K562 (cell line): Measurements from ENCODE around the gene PYY. TPM values are rescaled to one million over a fixed set of nuclear protein-coding genes. Genes with fewer than 3 reads are reported as not detected.

Experiments
- ATAC-seq: fragments of 200-7000 bp; cut with Tn5 transposase; 3 replicates; pipeline ENCODE4 v1.9.1; 2020; ENCODE audit warnings: moderate library complexity
- BruUV-seq: library from RNA; stranded (reverse); fragments of 400-500 nt; replicated peaks from 2 replicates; lab custom pipeline; 2021; lab: Mats Ljungman, UMichigan
- CTCF ChIA-PET: fragments of 300-600 bp; formaldehyde crosslinking; extraction: SDS; loops from one replicate; lab custom pipeline; 2021; ENCODE audit warnings: low intra/inter-chr PET ratio; lab: Yijun Ruan, JAX
- POLR2A ChIA-PET: fragments of 300-600, 350-650 bp; sonication (Branson Sonifier 250); formaldehyde crosslinking; extraction: SDS; loops from one replicate; lab custom pipeline; 2021; ENCODE audit warnings: antibody characterized with exemption, inconsistent platforms; lab: Yijun Ruan, JAX
- DNase-seq, 4 experiments: peaks; one replicate each; pipeline versions ENCODE4 v3.0.0 to v3.0.0-alpha.2; 2011 to 2018; ENCODE audit warnings: low spot score in 3 of 4, mixed read lengths in 3 of 4; ENCODE audit errors: extremely low read depth in 1 of 4
- FAIRE-seq: peaks from 2 replicates; lab custom pipeline; 2011; peaks lifted over from hg19 to GRCh38; lab: Jason Lieb, UNC
- H2AFZ ChIP-seq: 2 replicates; pipeline ENCODE4 v1.6.0; 2011; ENCODE audit warnings: low read depth, low read length, control low read depth, inconsistent platforms
- H3K27ac ChIP-seq: fragments of 200-600 bp; 3 replicates; pipeline ENCODE4 v1.8.0; 2011; ENCODE audit warnings: low read depth, mild to moderate bottlenecking, control low read depth, inconsistent platforms, low read length, moderate library complexity, mixed read lengths; ENCODE audit errors: extremely low read depth
- H3K27me3 ChIP-seq, 2 experiments: fragments of 300-600 bp in 1 of 2; 2 replicates in 1 of 2; 3 replicates in 1 of 2; pipeline versions ENCODE4 v1.6.0 to v1.8.0; 2011; ENCODE audit warnings: inconsistent platforms in 2 of 2, low read length in 2 of 2, mild to moderate bottlenecking in 1 of 2, mixed read lengths in 1 of 2, moderate library complexity in 1 of 2; ENCODE audit not compliant: control insufficient read depth in 2 of 2, insufficient read depth in 2 of 2
- H3K36me3 ChIP-seq: fragments of 300-600 bp; 3 replicates; pipeline ENCODE4 v1.8.0; 2011; ENCODE audit warnings: mild to moderate bottlenecking, low read length, inconsistent platforms; ENCODE audit not compliant: control insufficient read depth, insufficient read depth
- H3K4me1 ChIP-seq, 2 experiments: fragments of 200-600 bp in 1 of 2; replicated peaks in 1 of 2; 2 replicates in 1 of 2; 3 replicates in 1 of 2; pipeline versions ENCODE4 v1.5.1 to v1.8.0; 2011; ENCODE audit warnings: inconsistent platforms in 2 of 2, low read length in 2 of 2, mild to moderate bottlenecking in 1 of 2, mixed read lengths in 1 of 2, moderate library complexity in 1 of 2; ENCODE audit not compliant: control insufficient read depth in 2 of 2, insufficient read depth in 2 of 2
- H3K4me2 ChIP-seq: 2 replicates; pipeline ENCODE4 v1.6.1; 2011; ENCODE audit warnings: low read length, control low read depth, inconsistent platforms, mixed read lengths; ENCODE audit not compliant: insufficient read depth
- H3K4me3 ChIP-seq: fragments of 200-600 bp; sonication (generic), shearing (Covaris generic); 2 replicates; pipeline ENCODE4 v1.5.1; 2016; ENCODE audit warnings: control low read depth, inconsistent platforms
- H3K79me2 ChIP-seq: fragments of 200-600 bp; 3 replicates; pipeline ENCODE4 v1.8.0; 2011; ENCODE audit warnings: low read length, inconsistent platforms; ENCODE audit not compliant: control insufficient read depth, insufficient read depth
- H3K9ac ChIP-seq, 2 experiments: 2 replicates each; pipeline versions ENCODE4 v1.6.0 to v1.6.1; 2011; ENCODE audit warnings: low read depth in 2 of 2, low read length in 2 of 2, control low read depth in 1 of 2, inconsistent platforms in 1 of 2, mild to moderate bottlenecking in 1 of 2, mixed read lengths in 1 of 2; ENCODE audit not compliant: insufficient read depth in 1 of 2
- H3K9me1 ChIP-seq: one replicate; pipeline ENCODE4 v1.6.0; 2011; ENCODE audit warnings: inconsistent platforms, mild to moderate bottlenecking, low read length, moderate library complexity; ENCODE audit not compliant: control insufficient read depth, insufficient read depth
- H3K9me3 ChIP-seq: replicated peaks from 2 replicates; pipeline ENCODE4 v1.5.1; 2011; ENCODE audit warnings: low read depth, low read length, inconsistent platforms; ENCODE audit not compliant: control insufficient read depth, insufficient read depth
- H4K20me1 ChIP-seq: replicated peaks from 2 replicates; pipeline ENCODE4 v1.6.1; 2011; ENCODE audit warnings: low read length, inconsistent platforms, mixed read lengths; ENCODE audit not compliant: control insufficient read depth, insufficient read depth
- CTBP1 ChIP-seq: fragments of 450-650 bp; IDR thresholded peaks from 2 replicates; pipeline ENCODE4 v1.6.1; 2016; ENCODE audit warnings: borderline replicate concordance
- POLR2G ChIP-seq: fragments of 200-400 bp; formaldehyde crosslinking; IDR thresholded peaks from 2 replicates; pipeline ENCODE4 v1.6.1; 2017; ENCODE audit warnings: low read depth, mild to moderate bottlenecking, antibody characterized with exemption, low read length, moderate library complexity
- STAG1 ChIP-seq: sonication (generic); formaldehyde crosslinking; IDR thresholded peaks from 2 replicates; pipeline ENCODE4 v1.5.0; 2020; ENCODE audit warnings: missing genetic modification reagents, borderline replicate concordance
- TAF9B ChIP-seq: fragments of 450-650 bp; IDR thresholded peaks from 2 replicates; pipeline ENCODE4 v1.6.1; 2018; ENCODE audit warnings: mild to moderate bottlenecking; ENCODE audit not compliant: partially characterized antibody
- ZNF316 ChIP-seq: fragments of 450-650 bp; IDR thresholded peaks from 2 replicates; pipeline ENCODE4 v1.6.1; 2016
- WGBS: fragments of 100-300 bp; shearing (Covaris generic); methylation state at CpG from one replicate; pipeline ENCODE4 v1.1.6; 2016; ENCODE audit warnings: low coverage, mixed read lengths; ENCODE audit not compliant: insufficient coverage; ENCODE audit errors: missing lambda C conversion rate; 5-methylcytosine and 5-hydroxymethylcytosine counted together
- in situ Hi-C: fragments of 300-500 bp; cut with MboI; formaldehyde crosslinking; loops from 4 replicates; pipeline ENCODE4 v1.15.0; 2018; ENCODE audit warnings: inconsistent platforms, mixed read lengths
- intact Hi-C: fragments of 100-400 bp; cut with micrococcal nuclease; formaldehyde crosslinking; loops from 2 replicates; pipeline ENCODE4 v1.14.2; 2022
- polyA plus RNA-seq, 8 experiments: library from polyadenylated mRNA; depleted of rRNA in 4 of 8; stranded (reverse) in 5 of 8; unstranded in 3 of 8; fragments of >200 nt; fragmentation: Nextera tagmentation in 2 of 8; fragmentation: Illumina TruSeq in 1 of 8; extraction: Ambion mirVana in 2 of 8; extraction: Trizol in 1 of 8; gene quantifications; 2 replicates each; pipeline versions ENCODE4 v1.2.1 to v1.2.3, GENCODE V29; 2011 to 2014; ENCODE audit warnings: inconsistent platforms in 1 of 8, missing spikeins in 1 of 8
- total RNA-seq, 7 experiments: library from RNA; depleted of rRNA in 6 of 7; stranded (reverse); fragments of >200 nt in 6 of 7; fragmentation: Illumina TruSeq in 2 of 7; extraction: Trizol in 2 of 7; gene quantifications; 2 replicates each; pipeline versions ENCODE4 v1.2.1 to v1.2.3, GENCODE V29; 2011 to 2021; ENCODE audit warnings: low replicate concordance in 1 of 7
- TF ChIP-seq, protein P1 (sequence below), 2 experiments: IDR thresholded peaks; 2 replicates each; pipeline ENCODE4 v1.6.1; 2011; ENCODE audit warnings: borderline replicate concordance in 1 of 2, control low read depth in 1 of 2, low read depth in 1 of 2, low read length in 1 of 2, mild to moderate bottlenecking in 1 of 2, mixed read lengths in 1 of 2, moderate library complexity in 1 of 2; ENCODE audit not compliant: insufficient read depth in 1 of 2, insufficient read length in 1 of 2, poor library complexity in 1 of 2, severe bottlenecking in 1 of 2; ENCODE audit errors: extremely low read depth in 1 of 2
- TF ChIP-seq, protein P2 (sequence below): fragments of 450-650 bp; IDR thresholded peaks from 2 replicates; pipeline ENCODE4 v1.6.1; 2016
- TF ChIP-seq, protein P3 (sequence below): fragments of 450-650 bp; IDR thresholded peaks from 2 replicates; pipeline ENCODE4 v1.6.1; 2016; ENCODE audit warnings: low read depth, mild to moderate bottlenecking, moderate library complexity

The PYY gene
- total and polyA plus RNA-seq, 9 of the 15 experiments (the other 6 are each of a cell fraction or from before 2014, with no cell fraction given), result not detected

DNA sequence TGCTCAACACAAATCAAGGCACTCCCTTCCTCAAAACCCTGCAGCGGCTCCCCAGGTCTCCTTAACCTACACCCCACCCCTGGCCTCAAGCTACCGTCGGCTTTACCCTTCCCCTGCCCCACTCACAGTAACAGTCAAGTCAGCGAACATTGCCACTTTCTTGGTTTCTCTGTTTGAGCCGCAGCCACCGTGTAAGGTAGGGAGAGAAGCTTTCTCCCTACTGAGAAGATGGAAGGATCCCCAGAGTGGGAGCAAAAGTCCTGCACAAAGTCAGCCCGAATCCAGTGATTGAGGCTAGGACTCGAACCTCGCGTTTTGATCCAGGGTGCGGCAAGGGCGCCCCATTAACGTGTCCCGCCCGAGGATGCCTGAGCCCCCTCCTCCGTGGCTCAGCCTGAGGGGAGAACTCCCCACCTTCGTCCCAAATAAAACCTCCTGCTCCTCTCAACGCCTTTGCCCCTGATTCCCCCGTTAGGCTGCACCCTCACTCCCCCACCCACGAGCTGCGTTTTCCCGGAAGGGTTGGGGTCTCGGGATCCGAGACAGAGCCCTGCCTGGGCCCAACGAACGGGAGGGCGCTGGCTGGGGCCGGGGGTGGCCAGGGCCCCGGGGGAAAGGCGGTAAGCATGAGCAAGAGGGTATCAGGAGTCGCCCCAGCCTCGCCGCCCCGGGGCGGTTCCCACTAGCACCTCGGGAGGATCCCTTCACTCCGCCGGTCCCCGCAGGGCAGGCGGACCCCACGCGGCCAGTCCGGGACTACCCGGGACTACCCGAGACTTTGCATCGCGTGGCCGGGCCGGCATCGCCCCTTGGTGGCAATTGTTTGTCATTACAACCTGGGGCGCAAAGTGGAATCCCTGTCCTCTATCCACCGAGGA, 40.8 kb upstream of the PYY start (continued):
- TF ChIP-seq STAG1 (CRISPR knock-in tag), result peak; percentile 53; the same call in 1 of the 2 replicates
- TF ChIP-seq POLR2G, result peak; percentile 36; the same call in 1 of the 2 replicates
- TF ChIP-seq, protein P1, sequence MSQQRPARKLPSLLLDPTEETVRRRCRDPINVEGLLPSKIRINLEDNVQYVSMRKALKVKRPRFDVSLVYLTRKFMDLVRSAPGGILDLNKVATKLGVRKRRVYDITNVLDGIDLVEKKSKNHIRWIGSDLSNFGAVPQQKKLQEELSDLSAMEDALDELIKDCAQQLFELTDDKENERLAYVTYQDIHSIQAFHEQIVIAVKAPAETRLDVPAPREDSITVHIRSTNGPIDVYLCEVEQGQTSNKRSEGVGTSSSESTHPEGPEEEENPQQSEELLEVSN (IDR thresholded peaks at IDR 0.05; ENCODE audit: borderline replicate concordance in 1 of 2, extremely low read depth in 1 of 2, insufficient read depth in 1 of 2, insufficient read length in 1 of 2, low read depth in 1 of 2, low read length in 1 of 2, poor library complexity in 1 of 2, severe bottlenecking in 1 of 2), result peak in 1 of 2 experiments; percentile 32
- peak; percentile 41; the same call in 1 of the 2 replicates for TF ChIP-seq CTBP1
- TF ChIP-seq ZNF316, result 0 out of 2 replicates have a peak, but pooled peaks have one; percentile 21

DNA sequence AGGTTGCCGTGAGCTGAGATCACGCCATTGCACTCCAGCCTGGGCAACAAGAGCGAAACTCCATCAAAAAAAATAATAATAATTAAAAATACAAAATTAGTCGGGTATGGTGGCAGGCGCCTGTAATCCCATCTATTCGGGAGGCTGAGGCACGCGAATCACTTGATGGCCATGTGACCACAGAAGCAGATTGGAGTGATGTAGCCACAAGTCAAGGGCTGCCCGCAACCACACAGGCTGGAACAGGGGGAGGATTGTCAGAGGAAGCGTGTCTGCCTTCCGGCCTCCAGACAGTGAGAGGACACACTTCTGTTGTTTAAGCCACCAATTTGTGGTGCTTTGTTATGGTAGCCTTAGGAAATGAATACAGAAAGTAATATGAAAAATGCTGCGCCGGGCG, 38.9 kb upstream of the PYY start:
- H3K9ac ChIP-seq, result no peak overlapping the region
- H3K4me1 ChIP-seq, result peaks cover 0 to 8% of the 10 kb centered on the region in 2 experiments; a peak in 2 of 5 replicates
- 39% methylated on average over 14 of the region's 14 CpGs for WGBS
- peaks cover 6% of the 10 kb centered on the region; the same call in 1 of the 2 replicates for H4K20me1 ChIP-seq
- no peak overlapping the region for H3K27ac ChIP-seq
- no peak for DNase-seq
- H3K27me3 ChIP-seq, result peaks cover 10 to 16% of the 10 kb centered on the region in 2 experiments
- H3K9me1 ChIP-seq, result no peaks in the 10 kb centered on the region
- no peaks in the 10 kb centered on the region for H3K36me3 ChIP-seq
- H3K4me3 ChIP-seq, result no peak overlapping the region
- intact Hi-C loops (no loop called here), in situ Hi-C loops (loop anchor here (5.0 kb wide), 1 partner anchor 50 kb away; the partner anchor contains the start of gene PPY)
- H2AFZ ChIP-seq, result no peak overlapping the region
- H3K79me2 ChIP-seq, result no peaks in the 10 kb centered on the region
- ATAC-seq, result peak; percentile 45; the same call in 1 of the 3 replicates
- POLR2A ChIA-PET, result interaction anchor here (0.7 kb wide), 1 partner anchor 18 kb away, joined by 3 read pairs; no protein-coding TSS in a partner anchor
- no peak overlapping the region for H3K4me2 ChIP-seq
- no TSS peak for BruUV-seq
- CTCF ChIA-PET, result no interaction called here
- no peaks in the 10 kb centered on the region for H3K9me3 ChIP-seq
- FAIRE-seq, result no peak
- TF ChIP-seq, protein P2, sequence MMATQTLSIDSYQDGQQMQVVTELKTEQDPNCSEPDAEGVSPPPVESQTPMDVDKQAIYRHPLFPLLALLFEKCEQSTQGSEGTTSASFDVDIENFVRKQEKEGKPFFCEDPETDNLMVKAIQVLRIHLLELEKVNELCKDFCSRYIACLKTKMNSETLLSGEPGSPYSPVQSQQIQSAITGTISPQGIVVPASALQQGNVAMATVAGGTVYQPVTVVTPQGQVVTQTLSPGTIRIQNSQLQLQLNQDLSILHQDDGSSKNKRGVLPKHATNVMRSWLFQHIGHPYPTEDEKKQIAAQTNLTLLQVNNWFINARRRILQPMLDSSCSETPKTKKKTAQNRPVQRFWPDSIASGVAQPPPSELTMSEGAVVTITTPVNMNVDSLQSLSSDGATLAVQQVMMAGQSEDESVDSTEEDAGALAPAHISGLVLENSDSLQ, result no peak
- no peak for TF ChIP-seq TAF9B
- TF ChIP-seq, protein P3, sequence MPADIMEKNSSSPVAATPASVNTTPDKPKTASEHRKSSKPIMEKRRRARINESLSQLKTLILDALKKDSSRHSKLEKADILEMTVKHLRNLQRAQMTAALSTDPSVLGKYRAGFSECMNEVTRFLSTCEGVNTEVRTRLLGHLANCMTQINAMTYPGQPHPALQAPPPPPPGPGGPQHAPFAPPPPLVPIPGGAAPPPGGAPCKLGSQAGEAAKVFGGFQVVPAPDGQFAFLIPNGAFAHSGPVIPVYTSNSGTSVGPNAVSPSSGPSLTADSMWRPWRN, result peak; percentile 89
